ENCODE data around the gene ZNF785. TPM values are rescaled to one million over a fixed set of nuclear protein-coding genes. Genes with fewer than 3 reads are reported as not detected.

ZNF785 gene
- total RNA-seq, 4 donors from 2014 or later = 6.9 to 17.0 (median 12.2) TPM

- Histone ChIP-seq H3K27ac (peak overlapping the region in 3 of 4 donors; percentile 90 to 99 (median 94)), H3K4me3 (peak overlapping the region; percentile 2 to 64), H3K9me3 (no peaks in the 10 kb centered on the region), H3K27me3 (no peaks in the 10 kb centered on the region), H3K36me3 (peaks cover 0 to 28% of the 10 kb centered on the region in 2 donors), H3K4me1 (peaks cover 0 to 44% (median 11%) of the 10 kb centered on the region in 3 donors)
- WGBS, 2 donors (ENCODE audit: low coverage in 1 of 2) = 78 to 91% methylated on average over 9 to 19 of the region's 21 CpGs
- ATAC-seq = no peak
- TF ChIP-seq CTCF (IDR thresholded peaks at IDR 0.05) = no peak
- TF ChIP-seq POLR2AphosphoS5 (IDR thresholded peaks at IDR 0.05) = no peak
- TF ChIP-seq POLR2A (IDR thresholded peaks at IDR 0.05) = no peak
- no peak for TF ChIP-seq EP300 (IDR thresholded peaks at IDR 0.05)
Measured at GRCh38 chr16:30558789-30559377, 26.6 kb downstream of the ZNF785 start.

GRCh38 chr16:30557957-30558788, 27.3 kb downstream of the ZNF785 start, which contains the start of gene ZNF764:
Gene ZNF764 (minus strand): TSS chr16:30558374. CDS start chr16:30558182, 192 bp downstream.
- H3K9me3 ChIP-seq = no peaks in the 10 kb centered on the region
- TF ChIP-seq POLR2A (IDR thresholded peaks at IDR 0.05) (peak; percentile 35 to 55), POLR2AphosphoS5 (IDR thresholded peaks at IDR 0.05) (peak; percentile 75), EP300 (IDR thresholded peaks at IDR 0.05) (no peak), CTCF (IDR thresholded peaks at IDR 0.05) (peak in 3 of 4 experiments; percentile 17 to 19 (median 18))
- H3K36me3 ChIP-seq = peaks cover 0 to 35% of the 10 kb centered on the region in 2 donors
- 3% methylated on average over 7 of the region's 74 CpGs; no CpG with 5 or more reads in 1 of the 2 donors for WGBS, 2 donors (ENCODE audit: low coverage in 1 of 2)
- no peaks in the 10 kb centered on the region for H3K27me3 ChIP-seq
- H3K27ac ChIP-seq = peak within 1 kb of the TSS; percentile 84 to 99 (median 92)
- peak; percentile 99 for ATAC-seq
- peaks cover 0 to 44% (median 11%) of the 10 kb centered on the region in 3 donors for H3K4me1 ChIP-seq
- peak within 1 kb of the TSS; percentile 56 to 64 for H3K4me3 ChIP-seq

- TF ChIP-seq POLR2A (IDR thresholded peaks at IDR 0.05) (no peak), POLR2AphosphoS5 (IDR thresholded peaks at IDR 0.05) (no peak), CTCF (IDR thresholded peaks at IDR 0.05) (no peak), EP300 (IDR thresholded peaks at IDR 0.05) (no peak)
- H3K27ac ChIP-seq = peak overlapping the region; percentile 84 to 99 (median 92)
- no peak for ATAC-seq
- peaks cover 0 to 44% (median 11%) of the 10 kb centered on the region in 3 donors for H3K4me1 ChIP-seq
- peaks cover 0 to 41% of the 10 kb centered on the region in 2 donors for H3K36me3 ChIP-seq
- no CpG with 5 or more reads among the region's 17 CpGs for WGBS, 2 donors (ENCODE audit: low coverage in 1 of 2)
- no peaks in the 10 kb centered on the region for H3K27me3 ChIP-seq
- peak overlapping the region; percentile 56 to 64 for H3K4me3 ChIP-seq
- H3K9me3 ChIP-seq = no peaks in the 10 kb centered on the region
Measured at GRCh38 chr16:30557707-30557956, 27.9 kb downstream of the ZNF785 start.

- no peak for ATAC-seq
- 31 to 33% methylated on average over 4 to 6 of the region's 10 CpGs for WGBS, 2 donors (ENCODE audit: low coverage in 1 of 2)
- Histone ChIP-seq H3K9me3 (no peaks in the 10 kb centered on the region), H3K4me3 (no peak overlapping the region), H3K4me1 (peaks cover 0 to 37% (median 11%) of the 10 kb centered on the region in 3 donors), H3K36me3 (peaks cover 0 to 44% of the 10 kb centered on the region in 2 donors), H3K27ac (no peak overlapping the region), H3K27me3 (no peaks in the 10 kb centered on the region)
- TF ChIP-seq CTCF (IDR thresholded peaks at IDR 0.05) (no peak), EP300 (IDR thresholded peaks at IDR 0.05) (no peak), POLR2AphosphoS5 (IDR thresholded peaks at IDR 0.05) (no peak), POLR2A (IDR thresholded peaks at IDR 0.05) (no peak)
Measured at GRCh38 chr16:30556125-30556473, 29.4 kb downstream of the ZNF785 start.

All from gastroesophageal sphincter (tissue), 4 donors.